Measurements from ENCODE around the gene SUPT3H. TPM values are rescaled to one million over a fixed set of nuclear protein-coding genes. Genes with fewer than 3 reads are reported as not detected.

The SUPT3H gene
- total RNA-seq, 2 donors from 2014 or later, result 5.3 to 6.6 TPM

GRCh38 chr6:45351667-45352066 is 26.1 kb downstream of the SUPT3H start:
- ATAC-seq (ENCODE audit: insufficient number of reproducible peaks, low FRiP score, low read depth) (no peak), DNase-seq (ENCODE audit: low spot score) (no peak)
- H3K27ac ChIP-seq, result no peak overlapping the region
- no peaks in the 10 kb centered on the region for H3K27me3 ChIP-seq (replicated peaks; ENCODE audit: insufficient read depth)
- H3K9me3 ChIP-seq, result no peaks in the 10 kb centered on the region
- peaks cover 0 to 6% of the 10 kb centered on the region in 2 donors for H3K4me1 ChIP-seq (ENCODE audit: control insufficient read depth in 1 of 2, low read depth in 2 of 2)
- no peaks in the 10 kb centered on the region for H3K36me3 ChIP-seq
- TF ChIP-seq CTCF (IDR thresholded peaks at IDR 0.05), result no peak
- H3K4me3 ChIP-seq, result no peak overlapping the region

DNA sequence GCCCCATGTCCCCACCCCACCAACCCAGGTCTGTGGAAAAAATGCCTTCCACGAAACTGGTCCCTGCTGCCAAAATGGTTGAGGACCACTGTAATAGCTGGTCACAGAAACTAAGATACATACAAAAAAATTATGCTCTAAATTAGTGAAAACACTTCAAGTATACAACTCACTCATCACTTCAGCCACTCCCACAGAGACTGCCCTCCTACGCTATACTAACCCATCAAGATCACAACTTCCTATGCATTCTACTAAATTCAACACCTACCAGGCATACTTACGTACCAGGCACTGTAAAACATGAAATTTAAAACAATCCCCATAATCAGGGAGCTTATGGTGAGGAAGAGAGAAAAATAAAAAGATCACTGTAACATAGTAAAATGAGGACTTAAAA is 26.7 kb downstream of the SUPT3H start:
- ATAC-seq (ENCODE audit: insufficient number of reproducible peaks, low FRiP score, low read depth), result no peak

GRCh38 chr6:45350186-45350710 is 27.5 kb downstream of the SUPT3H start:
- Histone ChIP-seq H3K9me3 (no peaks in the 10 kb centered on the region), H3K27ac (no peak overlapping the region), H3K36me3 (no peaks in the 10 kb centered on the region), H3K4me1 (ENCODE audit: control insufficient read depth in 1 of 2, low read depth in 2 of 2) (peaks cover 0 to 3% of the 10 kb centered on the region in 2 donors), H3K4me3 (no peak overlapping the region), H3K27me3 (replicated peaks; ENCODE audit: insufficient read depth) (no peaks in the 10 kb centered on the region)
- no peak for ATAC-seq (ENCODE audit: insufficient number of reproducible peaks, low FRiP score, low read depth)
- no peak for DNase-seq (ENCODE audit: low spot score)
- no peak for TF ChIP-seq CTCF (IDR thresholded peaks at IDR 0.05)

More for the DNA sequence above, 26.7 kb downstream of the SUPT3H start:
- Histone ChIP-seq H3K36me3 (no peaks in the 10 kb centered on the region), H3K27me3 (replicated peaks; ENCODE audit: insufficient read depth) (no peaks in the 10 kb centered on the region), H3K9me3 (no peaks in the 10 kb centered on the region), H3K27ac (no peak overlapping the region), H3K4me1 (ENCODE audit: control insufficient read depth in 1 of 2, low read depth in 2 of 2) (peaks cover 0 to 6% of the 10 kb centered on the region in 2 donors), H3K4me3 (no peak overlapping the region)
- DNase-seq (ENCODE audit: low spot score), result no peak
- TF ChIP-seq CTCF (IDR thresholded peaks at IDR 0.05), result no peak

DNA sequence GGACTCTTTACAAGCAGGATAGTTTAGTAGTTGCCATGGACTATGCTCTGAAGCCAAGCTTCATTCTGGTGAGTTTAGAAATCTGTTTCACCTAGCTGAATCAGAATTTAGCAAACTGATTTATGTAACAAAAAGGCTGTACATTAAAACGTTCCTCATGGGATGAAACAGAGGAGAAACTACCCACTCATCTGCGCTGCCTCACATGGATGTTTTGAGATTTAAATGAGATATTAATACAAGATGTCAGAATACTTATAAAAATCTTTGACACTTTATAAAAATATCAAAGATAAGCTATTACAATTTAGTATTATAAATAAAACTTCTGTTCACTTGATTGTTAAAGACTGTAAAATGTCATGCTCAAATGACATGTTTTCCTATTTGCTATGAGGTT is 32.8 kb downstream of the SUPT3H start:
- H3K4me3 ChIP-seq, result no peak overlapping the region
- H3K36me3 ChIP-seq, result no peaks in the 10 kb centered on the region
- ATAC-seq (ENCODE audit: insufficient number of reproducible peaks, low FRiP score, low read depth) (no peak), DNase-seq (ENCODE audit: low spot score) (no peak)
- H3K4me1 ChIP-seq (ENCODE audit: control insufficient read depth in 1 of 2, low read depth in 2 of 2), result no peaks in the 10 kb centered on the region
- H3K9me3 ChIP-seq, result no peaks in the 10 kb centered on the region
- no peak for TF ChIP-seq CTCF (IDR thresholded peaks at IDR 0.05)
- H3K27me3 ChIP-seq (replicated peaks; ENCODE audit: insufficient read depth), result no peaks in the 10 kb centered on the region
- no peak overlapping the region for H3K27ac ChIP-seq

- DNase-seq (ENCODE audit: low spot score) (no peak), ATAC-seq (ENCODE audit: insufficient number of reproducible peaks, low FRiP score, low read depth) (no peak)
- Histone ChIP-seq H3K4me1 (ENCODE audit: control insufficient read depth in 1 of 2, low read depth in 2 of 2) (peaks cover 6 to 7% of the 10 kb centered on the region in 2 donors), H3K27me3 (replicated peaks; ENCODE audit: insufficient read depth) (no peaks in the 10 kb centered on the region), H3K9me3 (no peaks in the 10 kb centered on the region), H3K27ac (no peak overlapping the region), H3K36me3 (no peaks in the 10 kb centered on the region), H3K4me3 (peak overlapping the region; percentile 41)
- TF ChIP-seq CTCF (IDR thresholded peaks at IDR 0.05), result no peak
Observed at GRCh38 chr6:45328523-45328922, 49.2 kb downstream of the SUPT3H start.
